Psoas muscle (tissue), 8 donors: ENCODE results near the gene DHX29. TPM values are rescaled to one million over a fixed set of nuclear protein-coding genes. Genes with fewer than 3 reads are reported as not detected.

Source experiments
- ATAC-seq, 4 donors: fragments of 200-7000 bp; cut with Tn5 transposase; one replicate each; pipeline ENCODE4 v1.9.1; 2020; ENCODE audit warnings: moderate library complexity in 3 of 4, mild to moderate bottlenecking in 2 of 4
- DNase-seq, 2 donors: peaks; one replicate each; pipeline ENCODE4 v3.0.0-alpha.2; 2020
- H3K27ac ChIP-seq: fragments of 200-600 bp; one replicate; pipeline ENCODE4 v1.8.0; 2022
- H3K27me3 ChIP-seq, 3 donors: fragments of 200-600 bp in 1 of 3; one replicate each; pipeline versions ENCODE4 v1.6.1 to v1.8.0; 2013 to 2022; ENCODE audit warnings: low read length in 2 of 3, mild to moderate bottlenecking in 2 of 3, moderate library complexity in 1 of 3; ENCODE audit not compliant: insufficient read depth in 3 of 3
- H3K36me3 ChIP-seq, 2 donors: fragments of 200-600 bp in 1 of 2; one replicate each; pipeline versions ENCODE4 v1.6.1 to v1.8.0; 2013 to 2022; ENCODE audit warnings: low read depth in 1 of 2, mild to moderate bottlenecking in 1 of 2, moderate library complexity in 1 of 2; ENCODE audit not compliant: insufficient read depth in 1 of 2
- H3K4me1 ChIP-seq: fragments of 200-600 bp; one replicate; pipeline ENCODE4 v1.8.0; 2022
- H3K4me3 ChIP-seq: fragments of 200-600 bp; one replicate; pipeline ENCODE4 v1.8.0; 2022; ENCODE audit warnings: mild to moderate bottlenecking
- H3K9me3 ChIP-seq: fragments of 200-600 bp; one replicate; pipeline ENCODE4 v1.8.0; 2022
- WGBS, 3 donors: extraction: QIAGEN DNeasy Blood & Tissue Kit; methylation state at CpG; one replicate each; pipeline versions ENCODE4 v1.1.6 to v1.1.7; 2013; 5-methylcytosine and 5-hydroxymethylcytosine counted together
- intact Hi-C, 2 donors: fragments of 100-400 bp; cut with DNase I; formaldehyde crosslinking; loops; one replicate each; pipeline versions ENCODE4 v1.11.0 to v1.14.2; 2022
- polyA plus RNA-seq, 3 donors: library from polyadenylated mRNA; stranded (reverse); fragments of 200-250 nt; gene quantifications; one replicate each; pipeline ENCODE4 v1.2.3, GENCODE V29; 2013
- total RNA-seq, 4 donors: library from RNA; stranded (reverse); fragmentation: NEBNext Ultra II Directional in 2 of 4; extraction: Animal tissue kit (Norgen Biotek cat#: 25700) in 2 of 4; gene quantifications; one replicate each; pipeline versions ENCODE4 v1.2.1 to v1.2.4, GENCODE V29; 2021 to 2023
- TF ChIP-seq, protein P1 (sequence below): fragments of 200-600 bp; IDR thresholded peaks from one replicate; pipeline ENCODE4 v1.8.0; 2022; ENCODE audit warnings: antibody characterized with exemption
- donor health status: healthy with polysubstance abuse.
- donor health status: DM: no; HTN: no; CAD: no; lungs with moderate emphysema.
- donor health status: Bipolar disorder and iron deficiency.
- donor health status: healthy.
- donor health status: DM: yes; HTN: yes; CAD: no.
- donor health status: DM: no; HTN: no; CAD: no.
- donor health status: DM: no; HTN: no; CAD: no.
- donor health status: DM: yes; HTN: yes; CAD: no.

DHX29 gene
- total and polyA plus RNA-seq, 7 donors: 16.1 to 47.7 (median 28.8) TPM

DNA sequence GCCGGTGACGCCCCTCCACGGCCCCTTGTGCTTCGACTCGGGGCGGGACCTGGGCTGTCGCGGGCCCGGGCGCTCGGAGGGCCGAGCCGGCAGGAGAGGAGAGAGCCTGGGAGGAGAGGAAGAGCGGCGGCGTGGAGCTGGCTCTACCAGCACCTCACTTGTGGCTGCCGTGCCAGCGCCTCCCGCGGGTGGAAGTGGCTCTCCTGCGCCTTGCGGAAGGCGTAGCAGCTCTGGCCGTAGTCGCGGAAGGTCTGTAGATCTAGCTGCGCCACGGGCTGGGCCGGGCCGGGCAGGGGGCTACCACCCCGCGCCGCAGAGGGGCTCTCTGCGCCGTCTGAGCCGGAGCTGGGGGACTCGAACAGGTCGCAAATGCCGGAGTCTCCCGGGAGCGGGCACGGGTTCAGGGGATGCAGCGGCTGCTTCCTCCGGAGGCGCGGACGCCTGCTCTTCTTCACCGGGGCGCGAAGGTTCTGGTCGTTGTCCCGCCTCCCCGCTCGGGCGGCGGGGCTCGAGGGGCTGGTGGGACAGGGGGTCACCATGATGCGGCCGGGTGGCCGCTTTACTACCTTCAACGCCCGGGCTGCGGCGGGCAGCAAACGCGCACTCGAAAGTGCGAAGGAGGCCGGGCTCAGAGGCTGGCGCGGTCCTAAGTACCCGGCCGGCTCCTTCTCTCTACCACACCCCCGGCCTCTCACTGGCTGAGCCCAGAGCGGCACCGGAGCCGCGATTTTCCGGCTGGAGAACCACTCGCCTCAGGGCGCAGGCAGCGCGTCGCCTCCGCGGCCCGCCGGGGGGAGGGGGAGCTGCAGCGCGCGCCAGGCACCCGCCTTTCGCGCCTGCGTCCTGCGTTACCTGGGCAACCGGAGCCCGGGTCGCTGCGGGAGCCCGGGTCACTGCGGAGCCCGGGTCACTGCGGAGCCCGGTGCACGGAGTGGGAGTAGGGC lies 74.2 kb downstream of the DHX29 start, which contains the start of gene CCNO:
Gene CCNO (minus strand): TSS at position 624 of the 944 bp plus-strand sequence. CDS start 85 bp downstream, at position 539.
- Histone ChIP-seq H3K36me3 (no peaks in the 10 kb centered on the region), H3K4me3 (peak within 1 kb of the TSS; percentile 72), H3K4me1 (peaks cover 22% of the 10 kb centered on the region), H3K27ac (no peak within 1 kb of the TSS), H3K27me3 (peaks cover 4 to 98% (median 53%) of the 10 kb centered on the region in 3 donors), H3K9me3 (no peaks in the 10 kb centered on the region)
- DNase-seq (peak; percentile 62 to 67), ATAC-seq (peak; percentile 71 to 79 (median 75))
- TF ChIP-seq, protein P1, sequence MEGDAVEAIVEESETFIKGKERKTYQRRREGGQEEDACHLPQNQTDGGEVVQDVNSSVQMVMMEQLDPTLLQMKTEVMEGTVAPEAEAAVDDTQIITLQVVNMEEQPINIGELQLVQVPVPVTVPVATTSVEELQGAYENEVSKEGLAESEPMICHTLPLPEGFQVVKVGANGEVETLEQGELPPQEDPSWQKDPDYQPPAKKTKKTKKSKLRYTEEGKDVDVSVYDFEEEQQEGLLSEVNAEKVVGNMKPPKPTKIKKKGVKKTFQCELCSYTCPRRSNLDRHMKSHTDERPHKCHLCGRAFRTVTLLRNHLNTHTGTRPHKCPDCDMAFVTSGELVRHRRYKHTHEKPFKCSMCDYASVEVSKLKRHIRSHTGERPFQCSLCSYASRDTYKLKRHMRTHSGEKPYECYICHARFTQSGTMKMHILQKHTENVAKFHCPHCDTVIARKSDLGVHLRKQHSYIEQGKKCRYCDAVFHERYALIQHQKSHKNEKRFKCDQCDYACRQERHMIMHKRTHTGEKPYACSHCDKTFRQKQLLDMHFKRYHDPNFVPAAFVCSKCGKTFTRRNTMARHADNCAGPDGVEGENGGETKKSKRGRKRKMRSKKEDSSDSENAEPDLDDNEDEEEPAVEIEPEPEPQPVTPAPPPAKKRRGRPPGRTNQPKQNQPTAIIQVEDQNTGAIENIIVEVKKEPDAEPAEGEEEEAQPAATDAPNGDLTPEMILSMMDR: no peak
- WGBS, 3 donors: 1% methylated on average over 62 to 106 of the region's 106 CpGs
- intact Hi-C loops: loop anchor here in 1 of 2 donors (10.0 kb wide), 1 partner anchor 58 kb away; the partner anchor contains the start of gene CDC20B

DNA sequence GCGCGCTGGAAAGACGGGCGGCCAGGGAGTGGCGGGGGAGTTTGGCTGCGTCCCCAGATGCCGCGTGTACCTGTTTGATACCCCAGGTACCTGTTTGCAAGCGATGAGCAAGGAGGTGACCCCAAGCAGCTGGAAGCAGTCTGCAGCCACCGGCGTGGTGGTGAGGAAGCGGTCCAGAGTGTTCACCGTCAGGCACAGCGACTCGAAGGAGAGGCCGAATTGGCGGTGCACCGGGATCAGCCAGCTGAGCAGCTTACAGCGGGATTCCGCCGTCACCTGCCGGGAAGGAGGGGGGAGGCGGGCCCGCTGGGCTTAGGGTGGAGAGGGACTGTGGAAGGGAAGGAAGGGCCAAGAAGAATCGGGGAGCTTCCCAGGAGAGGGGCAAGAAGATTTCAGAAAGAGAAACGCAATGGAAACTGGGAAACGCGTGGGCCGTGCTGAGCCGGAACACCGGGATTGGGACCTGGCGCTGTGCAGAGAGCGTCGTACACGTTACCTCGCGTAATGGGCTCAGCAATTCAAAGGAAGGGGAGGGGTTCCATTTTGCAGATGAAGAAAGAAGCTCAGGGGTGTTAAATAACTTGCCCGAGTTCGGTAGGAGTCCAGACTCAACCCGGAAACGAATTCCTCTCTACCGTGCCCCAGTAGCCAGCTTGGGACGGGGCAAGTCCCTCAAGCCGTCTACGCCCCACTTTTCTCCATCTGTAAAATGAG lies 75.1 kb downstream of the DHX29 start:
- TF ChIP-seq, protein P1: no peak
- WGBS, 3 donors: 1% methylated on average over 45 of the region's 45 CpGs
- peaks cover 27% of the 10 kb centered on the region for H3K4me1 ChIP-seq
- H3K4me3 ChIP-seq: peak overlapping the region; percentile 72
- intact Hi-C loops: loop anchor here in 1 of 2 donors (10.0 kb wide), 1 partner anchor 58 kb away; the partner anchor contains the start of gene CDC20B
- H3K27ac ChIP-seq: no peak overlapping the region
- H3K9me3 ChIP-seq: no peaks in the 10 kb centered on the region
- peak in 3 of 4 donors; percentile 9 to 14 (median 11) for ATAC-seq
- H3K27me3 ChIP-seq: peaks cover 4 to 100% (median 60%) of the 10 kb centered on the region in 3 donors
- H3K36me3 ChIP-seq: no peaks in the 10 kb centered on the region
- DNase-seq: no peak

DNA sequence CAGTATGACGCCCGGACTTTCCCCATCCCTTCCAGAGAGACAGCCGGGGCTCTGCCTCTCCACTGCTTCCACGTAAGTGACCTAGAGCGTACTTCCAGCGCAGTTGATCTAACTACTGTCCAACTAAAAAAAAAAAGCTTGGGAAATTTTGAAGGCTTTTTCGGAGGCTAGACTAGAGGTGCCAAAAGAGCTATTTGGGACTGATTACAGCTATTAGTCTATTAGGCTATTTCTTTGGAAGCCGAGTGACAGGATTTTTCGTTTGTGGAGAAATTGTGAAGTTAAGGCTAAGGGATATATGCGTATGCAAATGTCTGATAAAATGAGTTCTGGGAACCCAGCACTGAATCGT lies 75.6 kb downstream of the DHX29 start:
- DNase-seq (no peak), ATAC-seq (no peak)
- Histone ChIP-seq H3K4me1 (peaks cover 32% of the 10 kb centered on the region), H3K9me3 (no peaks in the 10 kb centered on the region), H3K27me3 (peaks cover 4 to 100% (median 64%) of the 10 kb centered on the region in 3 donors), H3K4me3 (peak overlapping the region; percentile 72), H3K27ac (no peak overlapping the region), H3K36me3 (no peaks in the 10 kb centered on the region)
- WGBS, 3 donors: 2 to 4% (median 3%) methylated on average over 11 of the region's 11 CpGs
- TF ChIP-seq, protein P1: no peak
- intact Hi-C loops: loop anchor here in 1 of 2 donors (10.0 kb wide), 1 partner anchor 57 kb away; the partner anchor contains the start of gene CDC20B

DNA sequence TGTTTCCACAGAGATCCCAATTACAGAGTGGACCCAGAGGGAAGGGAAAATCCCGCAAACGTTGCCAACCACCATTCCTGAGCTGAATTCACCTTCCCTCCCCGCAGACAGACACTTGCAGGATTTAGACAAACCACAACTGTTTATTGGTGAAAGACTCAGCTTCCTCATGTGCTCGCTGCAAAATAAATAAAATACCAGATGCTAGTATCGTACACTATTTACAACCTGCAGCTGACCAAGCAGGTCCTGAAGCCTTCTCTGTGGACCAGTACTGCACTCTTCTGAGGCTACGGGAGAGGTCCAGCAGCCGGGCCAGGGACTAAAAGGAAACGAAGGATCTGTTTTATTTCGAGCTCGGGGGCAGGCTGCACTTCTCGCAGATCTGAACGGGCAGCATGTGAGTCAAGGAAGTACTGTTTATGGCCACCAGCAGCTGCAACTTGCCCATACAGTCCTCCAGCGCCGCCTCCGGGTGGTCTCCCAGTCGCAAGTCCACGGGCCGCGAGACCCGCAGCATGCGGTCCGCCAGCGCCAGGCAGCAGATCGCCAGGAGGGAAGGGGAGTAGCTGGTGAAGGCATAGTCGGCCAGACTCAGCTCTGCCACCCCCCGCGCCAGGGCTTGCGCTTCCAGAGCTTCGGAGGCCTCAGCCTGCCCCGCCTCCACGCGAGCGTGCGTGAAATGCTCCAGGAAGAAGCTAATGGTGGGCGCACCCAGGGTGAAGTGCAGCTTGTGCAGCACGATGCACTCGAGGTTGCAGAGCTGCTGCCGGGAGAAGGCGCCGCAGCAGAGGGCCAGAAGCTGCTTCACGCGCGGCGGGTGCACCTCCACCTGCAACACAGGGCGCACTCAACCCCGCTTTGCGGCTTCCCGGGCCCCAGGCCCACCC lies 76.2 kb downstream of the DHX29 start:
- ATAC-seq: peak in 1 of 4 donors; percentile 5
- peaks cover 37% of the 10 kb centered on the region for H3K4me1 ChIP-seq
- no peaks in the 10 kb centered on the region for H3K36me3 ChIP-seq
- no peak for DNase-seq
- 3 to 5% (median 4%) methylated on average over 45 to 48 of the region's 48 CpGs for WGBS, 3 donors
- TF ChIP-seq, protein P1: no peak
- no peak overlapping the region for H3K27ac ChIP-seq
- intact Hi-C loops: loop anchor here in 1 of 2 donors (10.0 kb wide), 1 partner anchor 56 kb away; the partner anchor contains the start of gene CDC20B
- H3K4me3 ChIP-seq: peak overlapping the region; percentile 72
- H3K9me3 ChIP-seq: no peaks in the 10 kb centered on the region
- H3K27me3 ChIP-seq: peaks cover 4 to 100% (median 70%) of the 10 kb centered on the region in 3 donors
